HG02870 (cell line): ENCODE data around the gene FMO4.
"Not testable (repeated sequence)": the region's sequence is repeated elsewhere in the genome, so short reads cannot be mapped to it uniquely, and the experiment has no call there.

ENCODE experiments used
- ATAC-seq: cut with Tn5 transposase; IDR thresholded peaks from one replicate; pipeline ENCODE4 v1.9.1; 2021; ENCODE audit warnings: mild to moderate bottlenecking, moderate library complexity; ENCODE audit not compliant: unreplicated experiment

FMO4 gene, protein sequence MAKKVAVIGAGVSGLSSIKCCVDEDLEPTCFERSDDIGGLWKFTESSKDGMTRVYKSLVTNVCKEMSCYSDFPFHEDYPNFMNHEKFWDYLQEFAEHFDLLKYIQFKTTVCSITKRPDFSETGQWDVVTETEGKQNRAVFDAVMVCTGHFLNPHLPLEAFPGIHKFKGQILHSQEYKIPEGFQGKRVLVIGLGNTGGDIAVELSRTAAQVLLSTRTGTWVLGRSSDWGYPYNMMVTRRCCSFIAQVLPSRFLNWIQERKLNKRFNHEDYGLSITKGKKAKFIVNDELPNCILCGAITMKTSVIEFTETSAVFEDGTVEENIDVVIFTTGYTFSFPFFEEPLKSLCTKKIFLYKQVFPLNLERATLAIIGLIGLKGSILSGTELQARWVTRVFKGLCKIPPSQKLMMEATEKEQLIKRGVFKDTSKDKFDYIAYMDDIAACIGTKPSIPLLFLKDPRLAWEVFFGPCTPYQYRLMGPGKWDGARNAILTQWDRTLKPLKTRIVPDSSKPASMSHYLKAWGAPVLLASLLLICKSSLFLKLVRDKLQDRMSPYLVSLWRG

DNA sequence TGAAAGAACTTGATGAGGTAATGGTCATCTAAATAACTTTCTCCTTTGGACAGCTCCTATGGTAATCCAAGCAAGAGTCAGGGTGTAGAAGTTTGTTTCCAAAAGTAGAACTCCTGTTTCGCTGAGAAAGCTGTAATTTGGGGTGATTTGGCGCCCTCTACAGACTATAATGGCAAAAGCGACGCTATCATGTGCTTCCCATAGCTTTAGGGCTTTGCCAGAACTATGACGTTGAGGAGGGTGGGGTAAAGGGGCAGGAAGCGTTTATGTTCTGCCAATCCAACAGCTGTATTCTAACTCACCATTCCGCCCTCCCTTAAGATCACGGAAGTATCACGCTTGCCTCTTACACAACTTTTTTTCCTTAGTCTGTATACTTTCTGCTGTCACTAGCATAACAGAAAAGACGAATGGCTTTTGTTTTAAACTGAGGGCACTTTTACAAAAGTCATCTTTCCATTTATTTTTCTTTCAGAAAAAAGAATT, at the start of gene FMO4:
TSS of gene FMO4 (plus strand) at position 349 of the 486 bp plus-strand sequence. CDS start 5,643 bp downstream, outside the sequence.
- ATAC-seq = peak; percentile 100

DNA sequence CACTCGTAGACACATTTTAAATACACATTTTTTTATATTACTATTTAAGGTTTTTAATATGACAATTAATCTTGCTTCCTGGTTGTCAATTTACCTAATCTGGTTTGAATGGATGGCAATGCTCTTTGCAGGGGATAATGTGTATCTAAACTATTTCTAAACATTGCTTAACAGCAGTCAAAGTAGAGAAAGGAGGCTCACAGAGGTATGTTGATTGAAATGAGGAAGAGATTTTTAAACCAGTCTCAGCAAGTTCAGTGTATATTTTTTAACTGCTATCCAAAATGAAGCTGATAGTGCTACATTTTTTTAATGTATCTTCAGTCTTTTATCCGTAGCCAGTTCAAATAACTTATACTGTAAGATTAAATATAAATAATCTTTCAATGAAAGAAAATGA, 48.3 kb upstream of the FMO4 start:
- ATAC-seq = no peak

DNA sequence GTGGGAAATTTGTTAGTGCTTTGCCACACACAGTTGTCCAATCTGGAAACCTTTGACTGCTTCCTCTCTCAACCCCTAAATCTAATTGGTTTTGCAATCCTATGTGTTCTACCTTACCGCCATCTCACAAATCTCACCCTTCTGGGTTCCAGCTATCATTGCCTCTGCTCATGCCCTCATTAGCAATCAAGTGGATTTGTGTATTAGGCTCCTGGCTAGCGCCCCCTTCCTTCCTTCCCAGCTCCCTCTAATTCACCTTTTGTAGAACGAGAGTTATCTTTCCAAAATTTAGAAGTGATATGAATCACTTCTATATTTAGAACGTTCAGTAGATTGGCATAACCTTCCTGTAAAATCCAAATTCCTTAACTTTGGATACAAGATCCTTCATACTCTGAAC, 47.1 kb upstream of the FMO4 start:
- ATAC-seq = no peak

DNA sequence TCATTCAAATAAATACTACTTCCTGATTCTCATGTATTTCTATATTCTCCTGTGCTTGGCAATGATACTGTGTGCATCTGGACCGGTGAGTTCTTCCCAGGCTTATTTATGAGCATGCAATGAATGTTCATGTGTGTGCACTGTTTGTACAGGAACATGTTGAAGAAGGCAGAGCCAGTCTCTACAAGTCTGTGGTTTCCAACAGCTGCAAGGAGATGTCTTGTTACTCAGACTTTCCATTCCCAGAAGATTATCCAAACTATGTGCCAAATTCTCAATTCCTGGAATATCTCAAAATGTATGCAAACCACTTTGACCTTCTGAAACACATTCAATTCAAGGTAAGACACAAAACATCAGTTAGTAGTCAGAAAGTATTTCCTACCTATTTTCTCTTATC, 46.6 kb upstream of the FMO4 start:
- no peak for ATAC-seq

DNA sequence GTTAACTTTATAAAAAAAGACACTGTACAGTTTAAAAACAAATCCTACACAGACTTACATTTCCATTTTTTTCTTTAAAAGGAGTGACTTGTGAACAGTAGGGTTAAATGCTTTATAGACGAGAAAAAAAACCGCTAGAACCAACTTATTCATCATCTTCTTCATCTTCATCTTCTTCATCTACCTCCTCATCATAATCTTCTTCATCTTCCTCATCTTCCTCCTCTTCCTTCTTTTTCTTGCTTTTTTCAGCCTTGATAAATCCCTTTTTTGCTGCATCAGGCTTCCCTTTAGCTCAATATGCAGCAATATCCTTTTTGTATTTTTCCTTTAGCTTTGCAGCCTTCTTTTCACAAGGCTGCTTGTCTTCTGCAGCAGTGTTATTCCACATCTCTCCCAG, 43.2 kb upstream of the FMO4 start:
- ATAC-seq = no peak

DNA sequence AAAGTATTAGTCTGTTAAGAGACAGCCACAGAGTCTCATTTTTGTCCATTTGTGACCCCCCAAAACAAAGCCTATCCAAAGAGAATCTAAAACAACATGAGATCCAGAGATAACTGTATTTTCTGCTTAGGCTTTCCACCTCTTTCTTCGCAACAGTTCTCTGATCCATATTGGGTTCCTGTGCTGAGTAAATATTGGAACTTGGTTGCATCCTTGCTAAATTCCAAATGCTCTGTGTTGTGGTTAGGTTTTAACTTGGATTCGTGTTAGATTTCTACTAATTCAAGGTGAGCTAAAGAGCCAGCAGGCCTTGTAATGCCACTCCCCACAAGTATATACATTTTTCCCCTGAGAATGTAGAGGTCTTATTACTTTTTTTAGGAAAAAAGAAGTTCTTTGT, 36.4 kb upstream of the FMO4 start:
- ATAC-seq = no peak

DNA sequence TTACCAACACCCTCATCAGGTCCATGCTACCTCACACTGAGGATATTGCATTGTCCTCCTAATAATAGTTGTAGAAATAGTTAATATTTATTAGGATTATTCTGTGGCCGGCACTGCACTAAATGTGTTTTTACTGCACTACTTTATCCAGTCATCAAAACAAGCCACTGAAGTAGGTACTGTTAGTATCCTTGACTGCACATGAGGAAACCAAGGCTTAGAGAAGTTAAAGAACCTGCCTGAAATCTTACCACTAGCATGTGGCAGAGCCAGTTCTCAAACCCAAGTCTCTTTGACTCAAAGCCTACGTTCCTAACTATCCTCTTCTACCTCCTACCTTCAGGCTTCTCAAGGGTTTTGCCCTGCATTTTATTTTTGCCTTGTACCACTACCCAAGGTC, 34.7 kb upstream of the FMO4 start:
- no peak for ATAC-seq

DNA sequence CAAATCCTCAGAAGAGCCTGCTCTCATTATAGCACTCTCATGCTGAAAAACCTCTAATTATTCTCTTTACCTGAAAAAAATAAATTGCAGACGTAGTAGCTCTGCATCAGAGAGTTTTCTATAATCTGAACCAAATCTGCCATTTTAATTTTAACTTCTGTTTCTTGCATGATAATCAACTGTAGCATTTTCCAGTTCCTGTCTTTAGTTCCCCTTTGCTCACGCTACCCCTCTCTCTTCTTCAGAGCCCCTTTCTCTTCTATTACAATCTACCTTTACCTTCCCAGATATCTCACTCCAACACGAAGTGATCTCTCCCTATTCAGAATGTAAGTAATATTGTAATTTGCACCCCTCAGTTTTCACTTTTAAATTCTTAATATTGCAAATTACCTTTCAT, 34.3 kb upstream of the FMO4 start:
- no peak for ATAC-seq

DNA sequence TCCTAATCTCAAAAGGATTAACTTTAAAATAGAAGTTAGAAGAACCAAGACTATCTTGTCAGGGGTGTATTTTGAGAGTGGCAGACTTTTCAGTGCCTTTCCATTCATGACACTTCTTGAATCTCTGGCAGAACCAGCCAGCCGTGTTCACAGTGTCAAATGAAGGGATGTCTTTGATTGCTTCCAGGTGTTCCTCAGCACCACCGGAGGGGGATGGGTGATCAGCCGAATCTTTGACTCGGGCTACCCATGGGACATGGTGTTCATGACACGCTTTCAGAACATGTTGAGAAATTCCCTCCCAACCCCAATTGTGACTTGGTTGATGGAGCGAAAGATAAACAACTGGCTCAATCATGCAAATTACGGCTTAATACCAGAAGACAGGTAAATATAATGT, 33.4 kb upstream of the FMO4 start:
- no peak for ATAC-seq

DNA sequence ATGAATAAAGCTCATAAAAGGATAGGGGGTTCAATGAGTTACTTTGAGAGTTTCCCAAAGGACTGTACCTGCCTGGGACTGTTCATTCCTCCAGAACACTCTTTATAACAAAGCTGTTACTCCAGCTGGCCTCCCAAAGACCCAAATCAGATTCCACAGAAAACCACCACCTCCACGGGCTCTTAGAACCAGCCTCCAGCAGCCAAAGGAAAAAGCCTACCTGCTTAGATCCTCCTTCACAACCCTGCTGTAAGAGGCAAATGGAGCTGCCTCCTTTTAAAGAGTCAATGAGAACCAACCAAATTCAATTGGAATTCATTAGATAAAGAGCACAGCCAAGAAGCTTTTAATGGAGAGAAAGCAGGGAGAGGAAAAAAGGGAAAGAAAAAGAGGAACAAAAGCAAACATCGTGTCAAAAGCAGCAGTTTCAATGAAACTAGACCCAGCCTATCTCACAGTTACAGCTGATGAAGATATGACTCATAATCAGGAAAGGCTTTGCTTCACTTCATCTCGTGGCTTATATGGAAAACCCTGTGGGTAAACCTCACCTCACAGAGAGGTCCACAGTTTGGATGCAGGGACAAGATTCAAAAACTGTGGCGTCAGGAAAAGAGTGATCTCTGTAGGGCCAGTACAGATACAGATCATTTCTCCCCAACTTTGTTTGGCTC, 27.8 kb upstream of the FMO4 start:
- ATAC-seq = peak; percentile 83

DNA sequence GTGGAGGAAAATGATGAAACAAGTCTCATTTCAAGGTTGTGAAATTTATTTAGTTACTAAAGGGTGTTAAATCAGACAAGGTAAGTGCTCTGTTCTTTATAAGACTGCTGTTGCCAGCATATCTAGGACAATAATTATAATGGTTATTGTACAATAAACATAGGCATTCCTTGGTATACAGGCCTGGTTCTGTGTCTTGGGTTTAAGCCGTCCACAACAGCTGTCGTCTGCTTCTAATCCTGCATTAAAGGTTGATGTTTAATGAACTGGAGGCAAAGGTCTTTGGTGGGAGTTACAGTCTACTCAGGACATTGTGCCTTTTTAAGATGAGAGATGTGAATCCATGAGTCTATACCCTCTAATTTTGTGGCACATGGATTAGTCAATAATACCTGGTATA, 23.4 kb upstream of the FMO4 start:
- no peak for ATAC-seq

DNA sequence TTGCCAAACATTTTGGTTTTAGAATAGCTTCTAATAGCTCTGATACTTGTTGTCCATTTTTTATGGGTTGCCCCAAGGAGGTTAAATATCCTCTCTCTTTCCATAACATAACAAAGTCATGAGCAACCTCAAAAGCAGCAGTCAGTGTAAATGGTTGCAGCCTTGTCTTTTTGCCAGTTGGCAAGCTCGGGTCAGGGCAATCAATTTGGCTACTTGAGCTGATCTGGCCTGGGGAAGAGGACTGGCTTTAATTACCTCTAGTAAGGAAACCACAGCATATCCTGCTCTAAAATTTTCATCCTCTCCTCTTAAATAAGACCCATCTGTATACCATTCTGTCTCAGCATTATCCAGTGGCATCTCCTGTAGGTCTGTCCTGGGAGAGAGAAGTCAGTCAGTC, 21.2 kb upstream of the FMO4 start:
- ATAC-seq = no peak

DNA sequence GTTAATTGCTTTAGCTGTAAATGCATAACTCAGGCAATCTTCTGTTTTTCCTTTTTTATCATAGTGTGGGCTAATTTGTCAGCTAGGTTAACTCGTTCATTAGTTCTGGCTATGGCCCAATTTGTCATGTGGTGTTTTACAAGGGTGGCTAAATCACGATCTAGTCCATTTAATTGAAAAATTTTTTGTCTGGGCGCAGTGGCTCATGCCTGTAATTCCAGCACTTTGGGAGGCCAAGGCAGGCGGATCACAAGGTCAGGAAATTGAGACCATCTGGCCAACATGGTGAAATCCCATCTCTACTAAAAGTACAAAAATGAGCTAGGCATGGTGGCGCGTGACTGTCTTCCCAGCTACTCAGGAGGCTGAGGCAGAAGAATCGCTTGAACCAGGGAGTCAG, 18.6 kb upstream of the FMO4 start:
- not testable (repeated sequence) for ATAC-seq

DNA sequence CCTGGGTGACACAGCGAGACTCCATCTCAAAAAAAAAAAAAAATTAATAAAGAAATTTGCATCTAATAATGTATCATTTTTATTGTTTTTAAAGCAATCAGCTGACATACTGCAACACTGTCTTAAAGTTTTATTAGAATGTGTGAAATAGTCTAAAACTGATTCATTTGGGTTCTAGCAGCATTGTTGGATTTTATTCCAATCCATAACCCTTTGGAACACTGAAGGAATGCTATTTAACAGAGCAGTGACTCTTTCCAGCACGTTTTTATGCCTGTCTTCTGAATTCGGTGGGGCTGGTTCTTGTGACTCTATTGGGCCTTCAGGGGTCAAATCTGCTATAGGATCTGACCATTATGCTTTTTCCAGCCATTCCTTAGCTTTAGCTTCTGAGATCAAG, 18.2 kb upstream of the FMO4 start:
- no peak for ATAC-seq

DNA sequence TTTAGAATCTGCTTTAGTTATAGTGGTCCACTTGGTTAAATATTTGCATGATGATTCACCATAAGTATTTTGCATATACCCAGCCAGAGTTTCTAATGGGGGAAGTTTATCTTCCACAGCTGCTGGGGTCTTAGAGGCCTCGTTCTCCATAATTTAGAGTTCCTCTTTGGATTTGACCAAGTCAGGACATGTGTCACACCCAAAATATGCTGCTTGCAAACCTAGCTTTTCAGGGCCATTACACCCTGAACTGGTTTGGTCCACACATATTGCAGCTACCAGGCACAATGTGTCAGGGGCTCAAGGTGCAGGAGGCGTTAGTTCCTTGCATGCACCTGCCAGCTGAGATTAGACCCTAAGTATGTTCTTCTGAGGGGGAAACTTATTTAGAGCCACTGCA, 17.1 kb upstream of the FMO4 start:
- ATAC-seq = no peak

DNA sequence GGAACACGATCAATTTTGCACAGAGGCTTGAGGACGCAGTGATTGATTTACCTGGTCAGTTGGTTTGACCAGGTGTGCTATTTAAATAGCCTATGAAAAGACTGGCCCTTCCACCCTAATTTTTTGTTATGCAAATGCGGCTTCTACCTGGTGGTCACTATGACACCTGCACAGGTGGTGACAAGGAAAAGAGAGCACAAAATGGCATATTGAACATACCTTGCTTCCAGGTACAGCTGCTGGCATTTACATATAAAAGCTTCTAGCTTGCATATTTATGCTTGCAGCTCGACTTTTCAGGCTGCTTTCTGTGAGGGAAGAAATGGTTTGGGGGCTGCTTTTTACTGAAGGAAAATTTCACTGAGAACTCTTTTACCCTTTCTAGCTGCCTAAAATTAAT, 15.3 kb upstream of the FMO4 start:
- ATAC-seq = no peak

DNA sequence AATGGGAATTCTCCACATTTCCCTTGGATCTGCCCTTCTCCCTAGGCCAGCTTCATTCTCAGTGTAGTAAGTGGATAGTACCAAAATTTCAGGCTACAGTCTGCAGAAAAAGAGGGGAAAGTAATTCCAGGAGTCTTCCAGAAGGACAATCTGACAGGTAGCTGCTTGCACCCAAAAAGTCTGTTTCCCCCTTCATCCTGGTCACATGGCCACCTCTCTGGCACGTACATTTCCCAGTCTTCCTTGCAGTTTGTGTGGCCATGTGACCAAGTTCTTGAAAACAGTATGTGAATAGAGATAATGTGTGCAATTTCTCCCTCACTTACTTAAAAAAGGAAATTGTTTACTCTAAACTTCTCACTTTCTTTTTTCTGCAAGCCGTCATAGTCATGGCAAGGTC, 14.6 kb upstream of the FMO4 start:
- ATAC-seq = no peak

DNA sequence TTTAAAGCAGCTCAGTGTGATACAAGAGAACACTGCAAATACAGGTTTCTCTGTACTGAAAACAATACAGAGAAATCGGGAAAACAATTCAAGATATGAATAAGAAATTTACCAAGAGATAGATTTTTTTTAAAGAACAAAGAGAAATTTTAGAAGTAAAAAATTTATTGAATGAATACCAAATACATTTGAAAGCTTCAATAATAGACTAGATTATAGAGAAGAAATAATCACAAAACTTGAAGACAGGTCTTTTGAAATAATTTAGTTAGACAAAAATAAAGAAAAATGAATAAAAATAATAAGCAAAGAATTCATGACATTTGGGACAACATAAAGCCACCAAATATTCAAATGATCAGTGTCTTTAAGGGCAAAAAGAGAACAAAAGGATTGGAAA, 13.6 kb upstream of the FMO4 start:
- no peak for ATAC-seq

DNA sequence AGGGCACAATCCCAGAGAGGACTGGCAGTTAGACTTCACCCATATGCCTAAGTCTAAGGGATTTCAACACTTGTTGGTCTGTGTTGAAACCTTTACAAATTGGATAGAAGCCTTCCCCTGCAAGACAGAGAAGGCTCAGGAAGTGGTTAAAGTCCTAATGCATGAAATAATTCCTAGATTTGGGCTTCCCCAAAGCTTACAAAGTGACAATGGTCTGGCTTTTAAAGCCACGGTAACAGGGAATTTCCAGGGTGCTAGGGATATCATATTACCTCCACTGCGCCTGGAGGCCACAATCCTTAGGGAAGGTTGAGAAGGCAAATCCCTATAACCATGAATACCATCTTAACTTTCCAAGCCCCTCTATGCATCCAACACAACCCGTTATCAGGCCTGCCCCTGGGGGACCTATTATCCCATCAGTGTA, 3.3 kb upstream of the FMO4 start:
- ATAC-seq = no peak

DNA sequence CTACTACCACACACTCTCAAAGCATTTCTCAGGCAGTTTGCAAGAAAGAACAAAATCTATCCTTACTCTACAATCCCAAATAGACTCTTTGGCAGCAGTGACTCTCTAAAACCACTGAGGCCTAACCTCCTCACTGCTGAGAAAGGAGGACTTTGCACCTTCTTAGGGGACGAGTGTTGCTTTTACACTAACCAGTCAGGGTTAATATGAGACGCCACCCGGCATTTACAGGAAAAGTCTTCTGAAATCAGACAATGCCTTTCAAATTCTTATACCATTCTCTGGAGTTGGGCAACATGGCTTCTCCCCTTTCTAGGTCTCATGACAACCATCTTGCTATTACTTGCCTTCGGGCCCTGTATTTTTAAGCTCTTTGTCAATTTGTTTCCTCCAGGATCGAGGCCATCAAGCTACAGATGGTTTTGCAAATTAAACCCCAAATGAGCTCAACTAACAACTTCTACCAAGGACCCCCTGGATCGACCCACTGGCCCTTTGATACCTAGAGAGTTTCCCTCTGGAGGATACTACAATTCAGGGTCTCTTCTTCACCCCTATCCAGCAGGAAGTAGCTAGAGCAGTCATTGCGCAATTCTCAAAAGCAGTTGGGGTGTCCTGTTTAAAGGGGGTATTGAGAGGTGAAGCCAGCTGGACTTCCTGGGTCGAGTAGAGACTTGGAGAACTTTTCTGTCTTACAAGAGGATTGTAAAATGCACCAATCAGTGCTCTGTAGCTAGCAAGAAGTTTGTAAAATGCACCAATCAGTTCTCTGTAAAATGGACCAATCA, 2.0 kb upstream of the FMO4 start:
- ATAC-seq = no peak

DNA sequence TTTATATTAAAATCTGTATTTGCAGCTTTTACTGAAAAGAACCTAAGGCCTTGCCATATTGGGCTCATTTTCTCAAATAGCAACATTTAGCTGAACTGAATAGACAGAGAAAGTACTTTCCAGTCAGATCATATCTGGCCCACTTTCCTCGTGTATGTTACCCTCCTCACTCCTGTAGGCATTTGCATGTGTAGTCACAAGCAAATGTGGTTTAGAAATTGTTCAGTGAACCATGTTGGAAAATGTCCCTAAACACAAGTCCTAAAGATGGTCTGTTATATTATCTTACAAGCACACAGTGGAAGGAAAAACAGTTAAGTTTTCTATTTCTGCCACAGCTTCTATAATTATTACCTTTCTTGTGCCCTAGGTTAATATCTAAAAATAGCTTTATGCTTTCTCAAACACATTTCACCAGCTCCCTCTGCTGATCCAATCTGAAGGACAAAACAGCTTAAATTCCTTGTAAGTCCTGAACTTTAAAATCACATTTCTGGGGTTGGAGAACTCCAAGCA, 606 bp upstream of the FMO4 start:
- ATAC-seq = peak; percentile 35
